22Rv1 (cell line): ENCODE data around the gene ZIC4.

Experiments
- CTCF ChIP-seq: fragments of 450-650 bp; IDR thresholded peaks from 2 replicates; pipeline ENCODE4 v1.5.1; 2017; ENCODE audit warnings: mild to moderate bottlenecking
- ZFX ChIP-seq: fragments of 450-650 bp; IDR thresholded peaks from 2 replicates; pipeline ENCODE4 v1.6.1; 2017; ENCODE audit warnings: antibody characterized with exemption, borderline replicate concordance

GRCh38 chr3:147423798-147424580 is 17.6 kb upstream of the ZIC4 start:
- TF ChIP-seq CTCF (no peak), ZFX (no peak)
